GM12878 (cell line): ENCODE data around the gene FABP7. TPM values are rescaled to one million over a fixed set of nuclear protein-coding genes. Genes with fewer than 3 reads are reported as not detected.

Experiments used
- EED ChIP-seq: sonication (generic); IDR thresholded peaks from 2 replicates; pipeline ENCODE4 v1.6.1; 2016; ENCODE audit warnings: antibody characterized with exemption, low read depth
- ETV6 ChIP-seq, 2 experiments: fragments of 450-650 bp in 1 of 2; IDR thresholded peaks in 1 of 2; conservative IDR thresholded peaks in 1 of 2; 2 replicates each; pipeline ENCODE4 v1.6.1; 2014; ENCODE audit warnings: antibody characterized with exemption in 1 of 2, borderline replicate concordance in 1 of 2, low read depth in 1 of 2, mild to moderate bottlenecking in 1 of 2, moderate library complexity in 1 of 2
- SIN3A ChIP-seq: IDR thresholded peaks from 2 replicates; pipeline ENCODE4 v1.6.1; 2012; ENCODE audit warnings: low read depth, low read length, improper control_type of control experiment
- ZNF207 ChIP-seq: fragments of 450-650 bp; IDR thresholded peaks from 2 replicates; pipeline ENCODE4 v1.6.1; 2014; ENCODE audit warnings: antibody characterized with exemption, mild to moderate bottlenecking, borderline replicate concordance
- polyA plus RNA-seq, 11 experiments: library from polyadenylated mRNA; depleted of rRNA in 4 of 11; unstranded in 6 of 11; stranded (reverse) in 5 of 11; fragments of >200 nt; fragmentation: Nextera tagmentation in 4 of 11; fragmentation: Illumina TruSeq in 1 of 11; extraction: Ambion mirVana in 4 of 11; extraction: Trizol in 1 of 11; gene quantifications; 1 replicate in 1 of 11; 2 replicates in 10 of 11; pipeline versions ENCODE4 v1.2.1 to v1.2.3, GENCODE V29; 2011 to 2016; ENCODE audit warnings: inconsistent platforms in 2 of 11, missing spikeins in 2 of 11, low read depth in 1 of 11
- total RNA-seq, 4 experiments: library from RNA; depleted of rRNA in 3 of 4; stranded (reverse); fragments of >200 nt in 3 of 4; fragmentation: Illumina TruSeq in 1 of 4; extraction: Trizol in 1 of 4; gene quantifications; 2 replicates each; pipeline versions ENCODE4 v1.2.1 to v1.2.3, GENCODE V29; 2013 to 2021
- TF ChIP-seq, protein P1 (sequence below): IDR thresholded peaks from 2 replicates; pipeline ENCODE4 v1.6.1; 2012; ENCODE audit warnings: mild to moderate bottlenecking, low read depth, low read length
- TF ChIP-seq, protein P2 (sequence below): fragments of 150-350 bp; IDR thresholded peaks from 2 replicates; pipeline ENCODE4 v1.6.1; 2016; ENCODE audit warnings: low read depth, low read length

FABP7 gene
- total and polyA plus RNA-seq, 10 of the 15 experiments (the other 5 are each of a cell fraction or from before 2014, with no cell fraction given) = not detected

DNA sequence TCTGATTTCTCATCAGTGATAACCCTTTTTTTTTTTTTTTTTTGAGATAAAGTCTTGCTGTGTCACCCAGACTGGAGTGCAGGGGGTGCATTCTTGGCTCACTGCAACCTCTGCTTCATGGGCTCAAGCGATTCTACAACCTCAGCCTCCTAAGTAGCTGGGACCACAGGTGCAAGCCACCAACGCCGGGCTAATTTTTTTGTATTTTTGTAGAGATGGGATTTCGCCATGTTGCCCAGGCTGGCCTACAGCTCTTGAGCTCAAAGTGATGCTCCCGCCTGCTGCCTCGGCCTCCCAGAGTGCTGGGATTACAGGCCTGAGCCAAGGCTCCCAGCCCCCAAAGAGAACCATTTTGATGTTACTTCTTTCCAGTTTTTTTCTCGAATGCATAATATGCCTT, 2.2 kb downstream of the FABP7 start (continued):
- TF ChIP-seq, protein P1, sequence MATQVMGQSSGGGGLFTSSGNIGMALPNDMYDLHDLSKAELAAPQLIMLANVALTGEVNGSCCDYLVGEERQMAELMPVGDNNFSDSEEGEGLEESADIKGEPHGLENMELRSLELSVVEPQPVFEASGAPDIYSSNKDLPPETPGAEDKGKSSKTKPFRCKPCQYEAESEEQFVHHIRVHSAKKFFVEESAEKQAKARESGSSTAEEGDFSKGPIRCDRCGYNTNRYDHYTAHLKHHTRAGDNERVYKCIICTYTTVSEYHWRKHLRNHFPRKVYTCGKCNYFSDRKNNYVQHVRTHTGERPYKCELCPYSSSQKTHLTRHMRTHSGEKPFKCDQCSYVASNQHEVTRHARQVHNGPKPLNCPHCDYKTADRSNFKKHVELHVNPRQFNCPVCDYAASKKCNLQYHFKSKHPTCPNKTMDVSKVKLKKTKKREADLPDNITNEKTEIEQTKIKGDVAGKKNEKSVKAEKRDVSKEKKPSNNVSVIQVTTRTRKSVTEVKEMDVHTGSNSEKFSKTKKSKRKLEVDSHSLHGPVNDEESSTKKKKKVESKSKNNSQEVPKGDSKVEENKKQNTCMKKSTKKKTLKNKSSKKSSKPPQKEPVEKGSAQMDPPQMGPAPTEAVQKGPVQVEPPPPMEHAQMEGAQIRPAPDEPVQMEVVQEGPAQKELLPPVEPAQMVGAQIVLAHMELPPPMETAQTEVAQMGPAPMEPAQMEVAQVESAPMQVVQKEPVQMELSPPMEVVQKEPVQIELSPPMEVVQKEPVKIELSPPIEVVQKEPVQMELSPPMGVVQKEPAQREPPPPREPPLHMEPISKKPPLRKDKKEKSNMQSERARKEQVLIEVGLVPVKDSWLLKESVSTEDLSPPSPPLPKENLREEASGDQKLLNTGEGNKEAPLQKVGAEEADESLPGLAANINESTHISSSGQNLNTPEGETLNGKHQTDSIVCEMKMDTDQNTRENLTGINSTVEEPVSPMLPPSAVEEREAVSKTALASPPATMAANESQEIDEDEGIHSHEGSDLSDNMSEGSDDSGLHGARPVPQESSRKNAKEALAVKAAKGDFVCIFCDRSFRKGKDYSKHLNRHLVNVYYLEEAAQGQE = no peak
- TF ChIP-seq, protein P2, sequence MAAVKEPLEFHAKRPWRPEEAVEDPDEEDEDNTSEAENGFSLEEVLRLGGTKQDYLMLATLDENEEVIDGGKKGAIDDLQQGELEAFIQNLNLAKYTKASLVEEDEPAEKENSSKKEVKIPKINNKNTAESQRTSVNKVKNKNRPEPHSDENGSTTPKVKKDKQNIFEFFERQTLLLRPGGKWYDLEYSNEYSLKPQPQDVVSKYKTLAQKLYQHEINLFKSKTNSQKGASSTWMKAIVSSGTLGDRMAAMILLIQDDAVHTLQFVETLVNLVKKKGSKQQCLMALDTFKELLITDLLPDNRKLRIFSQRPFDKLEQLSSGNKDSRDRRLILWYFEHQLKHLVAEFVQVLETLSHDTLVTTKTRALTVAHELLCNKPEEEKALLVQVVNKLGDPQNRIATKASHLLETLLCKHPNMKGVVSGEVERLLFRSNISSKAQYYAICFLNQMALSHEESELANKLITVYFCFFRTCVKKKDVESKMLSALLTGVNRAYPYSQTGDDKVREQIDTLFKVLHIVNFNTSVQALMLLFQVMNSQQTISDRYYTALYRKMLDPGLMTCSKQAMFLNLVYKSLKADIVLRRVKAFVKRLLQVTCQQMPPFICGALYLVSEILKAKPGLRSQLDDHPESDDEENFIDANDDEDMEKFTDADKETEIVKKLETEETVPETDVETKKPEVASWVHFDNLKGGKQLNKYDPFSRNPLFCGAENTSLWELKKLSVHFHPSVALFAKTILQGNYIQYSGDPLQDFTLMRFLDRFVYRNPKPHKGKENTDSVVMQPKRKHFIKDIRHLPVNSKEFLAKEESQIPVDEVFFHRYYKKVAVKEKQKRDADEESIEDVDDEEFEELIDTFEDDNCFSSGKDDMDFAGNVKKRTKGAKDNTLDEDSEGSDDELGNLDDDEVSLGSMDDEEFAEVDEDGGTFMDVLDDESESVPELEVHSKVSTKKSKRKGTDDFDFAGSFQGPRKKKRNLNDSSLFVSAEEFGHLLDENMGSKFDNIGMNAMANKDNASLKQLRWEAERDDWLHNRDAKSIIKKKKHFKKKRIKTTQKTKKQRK = no peak
- no peak for TF ChIP-seq ETV6 (conservative IDR thresholded peaks at IDR 0.05 in 1 of 2, IDR thresholded peaks at IDR 0.05 in 1 of 2; ENCODE audit: borderline replicate concordance in 1 of 2, low read depth in 1 of 2)
- TF ChIP-seq SIN3A = no peak
- TF ChIP-seq ZNF207 = no peak
- no peak for TF ChIP-seq EED
